Fibroblast of skin of left quadriceps (primary cell): ENCODE measurements around the gene KLHL25.

Experiments used
- DNase-seq, 2 experiments: peaks; one replicate each; pipeline ENCODE4 v3.0.0-alpha.2; 2013; ENCODE audit warnings: low read depth in 2 of 2

The KLHL25 gene

DNA sequence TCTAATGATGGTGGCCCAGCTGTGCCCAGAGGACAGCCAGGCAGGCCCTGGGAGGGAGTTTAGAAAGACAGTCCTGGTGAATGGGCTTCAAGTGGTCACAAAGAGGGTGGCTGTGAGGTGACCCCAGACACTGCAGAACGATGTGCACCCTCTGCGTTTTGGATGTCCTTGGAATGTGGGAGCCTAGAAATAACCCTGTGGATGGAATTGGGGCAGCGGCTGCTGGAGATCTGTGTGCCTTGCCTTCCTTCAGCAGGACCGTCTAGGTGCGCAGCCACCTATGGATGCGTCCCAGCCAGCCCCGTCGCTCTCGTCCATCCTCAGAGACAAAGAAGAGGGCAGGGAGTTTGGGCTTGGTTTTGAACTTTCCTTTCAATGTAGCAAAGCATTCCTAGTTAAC is 46.5 kb downstream of the KLHL25 start:
- DNase-seq: no peak

DNA sequence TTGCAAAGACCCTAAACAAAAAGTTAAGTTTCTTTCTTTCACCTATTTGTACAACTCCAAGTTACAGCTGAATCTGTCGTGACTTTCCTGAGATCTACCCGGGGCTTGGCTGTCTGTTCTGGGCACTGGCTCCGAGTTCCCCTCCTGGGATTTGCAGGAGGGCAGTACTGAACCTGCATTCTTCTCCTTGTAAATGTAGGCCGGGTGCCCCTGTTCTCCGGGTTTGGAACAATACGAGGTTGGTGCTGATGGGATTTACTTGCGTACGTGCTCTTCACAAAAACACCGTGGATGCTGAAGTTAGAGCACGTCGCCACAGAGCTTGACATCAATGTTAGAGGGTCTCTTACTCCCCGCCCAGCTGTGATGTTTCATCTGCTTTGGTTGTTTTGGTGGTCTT is 48.1 kb downstream of the KLHL25 start:
- no peak for DNase-seq

DNA sequence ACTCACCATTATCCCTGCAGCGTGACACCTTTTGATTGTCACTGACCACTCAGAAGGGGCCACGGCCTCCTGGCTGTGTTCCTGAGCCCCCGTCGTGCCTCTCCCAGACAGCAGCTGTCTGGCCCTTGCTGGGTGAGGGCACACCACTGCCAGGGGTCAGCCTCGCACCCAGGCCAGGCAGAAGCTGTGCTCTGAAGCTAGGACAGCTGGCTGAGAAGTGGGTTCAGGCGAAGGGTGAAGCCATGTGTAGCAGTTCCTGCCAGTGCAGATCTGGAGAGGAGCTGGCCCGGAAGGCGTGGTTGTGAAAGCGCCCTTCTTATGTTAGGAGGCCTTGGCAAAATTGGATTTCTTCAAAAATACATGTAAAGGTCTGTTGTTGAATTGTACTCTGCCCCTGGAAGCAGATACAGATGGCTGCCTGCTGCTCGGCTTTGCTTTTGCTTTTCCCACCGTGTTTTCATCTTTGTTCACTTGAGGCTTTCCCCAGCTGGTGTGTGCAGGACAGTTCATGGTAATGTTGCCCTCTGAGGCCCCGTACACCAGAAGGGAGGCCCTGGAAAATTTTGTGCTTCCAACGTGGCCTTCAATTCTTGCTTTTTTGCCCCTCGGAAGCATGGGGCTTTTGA is 49.1 kb downstream of the KLHL25 start:
- DNase-seq: no peak

DNA sequence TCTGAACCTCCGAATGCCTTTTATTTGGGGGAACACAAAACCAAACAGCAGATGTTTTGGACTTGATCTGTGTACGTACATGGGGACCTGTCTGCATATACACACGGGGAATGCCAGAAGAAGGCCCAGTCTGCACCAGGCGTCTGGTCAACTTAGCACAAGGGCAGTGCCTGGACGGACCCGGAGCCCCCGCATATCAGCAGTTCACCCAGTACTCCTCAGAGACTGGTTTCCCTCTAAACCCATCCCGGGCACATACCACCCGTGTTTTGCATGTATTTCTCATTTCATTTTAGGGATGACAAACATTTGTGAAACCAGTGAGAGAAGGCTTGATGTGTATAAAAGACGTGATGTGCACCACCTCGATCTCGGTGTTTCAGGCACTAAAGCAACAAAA is 49.7 kb downstream of the KLHL25 start:
- no peak for DNase-seq

DNA sequence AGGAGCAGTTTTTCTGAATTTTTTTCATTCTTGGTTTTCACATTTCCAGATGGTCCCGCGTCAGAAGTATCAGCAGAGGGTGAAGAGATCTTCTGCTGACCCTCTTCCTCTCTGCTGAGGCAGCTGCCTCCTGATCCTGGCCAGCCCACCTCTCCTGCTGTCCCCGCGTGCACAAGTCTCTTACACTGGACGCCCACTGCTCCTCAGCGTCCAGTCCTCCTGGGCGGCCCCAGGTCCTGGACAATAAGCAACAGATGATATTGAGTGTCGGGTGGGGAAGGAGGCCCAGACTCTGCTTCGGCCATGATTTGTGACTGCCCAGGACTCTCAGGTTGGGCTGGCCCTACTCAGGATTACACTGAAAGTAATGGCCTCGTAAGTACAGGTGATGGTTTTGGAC is 50.1 kb downstream of the KLHL25 start:
- no peak for DNase-seq

DNA sequence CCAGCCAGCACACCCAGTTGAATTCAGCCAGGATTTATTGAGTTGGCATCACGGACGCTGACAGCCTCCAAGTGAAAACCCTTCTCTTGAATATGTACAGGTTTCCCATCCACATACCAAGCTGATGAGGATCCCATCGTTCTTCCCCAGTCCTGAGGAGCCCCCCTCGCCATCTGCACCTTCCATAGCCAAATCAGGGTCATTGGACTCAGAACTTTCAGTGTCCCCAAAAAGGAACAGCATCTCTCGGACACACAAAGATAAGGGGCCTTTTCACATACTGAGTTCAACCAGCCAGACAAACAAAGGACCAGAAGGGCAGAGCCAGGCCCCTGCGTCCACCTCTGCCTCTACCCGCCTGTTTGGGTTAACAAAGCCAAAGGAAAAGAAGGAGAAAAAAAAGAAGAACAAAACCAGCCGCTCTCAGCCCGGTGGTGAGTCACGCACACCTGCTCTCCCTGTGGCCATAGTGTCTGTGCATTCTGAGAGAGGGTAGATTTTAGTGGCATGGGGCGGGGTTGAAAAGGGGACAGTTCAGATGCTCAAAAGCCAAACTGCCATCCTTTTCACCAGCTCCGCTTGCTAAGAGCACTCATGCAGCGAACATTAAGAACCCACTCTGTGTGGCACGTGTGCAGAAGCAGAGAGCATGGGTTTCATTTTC is 51.2 kb downstream of the KLHL25 start:
- no peak for DNase-seq

DNA sequence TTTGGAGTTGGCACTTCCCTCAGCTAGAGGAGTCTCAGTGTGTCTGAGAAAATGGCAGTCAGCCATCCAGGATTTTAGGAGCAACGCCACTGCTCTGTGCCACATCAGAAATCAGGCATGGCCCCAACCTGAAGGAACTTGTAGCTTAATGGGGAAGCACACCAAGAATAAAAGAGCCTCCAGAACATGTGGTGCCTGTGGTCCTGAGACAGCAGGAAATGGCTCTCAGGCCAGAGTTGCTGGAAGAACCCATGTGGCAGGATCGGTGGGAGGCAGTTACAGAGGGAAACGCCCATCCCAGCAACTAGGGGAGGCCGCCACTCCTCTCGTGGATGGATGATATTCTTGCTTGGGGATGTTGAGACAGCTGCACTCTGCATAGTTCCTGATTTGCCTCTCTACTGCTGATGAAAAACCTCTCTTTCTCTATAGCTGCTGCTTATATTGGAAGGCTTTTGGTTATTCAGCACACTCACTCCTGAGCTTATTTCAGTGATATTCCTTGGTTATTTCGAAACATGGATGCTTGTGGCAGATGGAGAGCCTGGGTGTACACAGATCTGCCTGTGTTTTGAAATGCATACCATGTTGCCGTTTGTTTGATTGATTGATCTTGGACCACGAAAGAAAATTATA is 52.4 kb downstream of the KLHL25 start:
- DNase-seq: peak; percentile 52 to 54

DNA sequence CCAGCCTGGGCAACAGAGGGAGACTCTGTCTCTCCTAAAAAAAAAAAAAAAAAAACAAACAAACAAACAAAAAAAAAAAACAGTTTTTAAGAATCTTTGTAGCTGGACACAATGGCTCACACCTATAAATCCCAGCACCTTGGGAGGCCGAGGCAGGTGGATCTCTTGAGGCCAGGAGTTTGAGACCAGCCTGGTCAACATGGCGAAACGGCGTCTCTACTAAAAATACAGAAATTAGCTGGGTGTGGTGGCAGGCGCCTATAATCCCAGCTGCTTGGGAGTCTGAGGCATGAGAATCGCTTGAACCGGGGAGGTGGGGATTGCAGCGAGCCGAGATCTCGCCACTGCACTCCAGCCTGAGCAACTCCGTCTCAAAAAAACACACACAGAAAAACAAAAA is 53.1 kb downstream of the KLHL25 start:
- no peak for DNase-seq

DNA sequence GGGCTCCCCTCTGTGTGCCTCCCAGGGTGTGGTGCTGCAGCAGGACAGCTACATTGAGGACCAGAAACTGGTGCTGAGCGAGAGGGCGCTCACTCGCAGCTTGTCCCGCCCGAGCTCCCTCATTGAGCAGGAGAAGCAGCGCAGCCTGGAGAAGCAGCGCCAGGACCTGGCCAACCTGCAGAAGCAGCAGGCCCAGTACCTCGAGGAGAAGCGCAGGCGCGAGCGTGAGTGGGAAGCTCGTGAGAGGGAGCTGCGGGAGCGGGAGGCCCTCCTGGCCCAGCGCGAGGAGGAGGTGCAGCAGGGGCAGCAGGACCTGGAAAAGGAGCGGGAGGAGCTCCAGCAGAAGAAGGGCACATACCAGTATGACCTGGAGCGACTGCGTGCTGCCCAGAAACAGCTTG is 53.7 kb downstream of the KLHL25 start:
- DNase-seq: no peak

DNA sequence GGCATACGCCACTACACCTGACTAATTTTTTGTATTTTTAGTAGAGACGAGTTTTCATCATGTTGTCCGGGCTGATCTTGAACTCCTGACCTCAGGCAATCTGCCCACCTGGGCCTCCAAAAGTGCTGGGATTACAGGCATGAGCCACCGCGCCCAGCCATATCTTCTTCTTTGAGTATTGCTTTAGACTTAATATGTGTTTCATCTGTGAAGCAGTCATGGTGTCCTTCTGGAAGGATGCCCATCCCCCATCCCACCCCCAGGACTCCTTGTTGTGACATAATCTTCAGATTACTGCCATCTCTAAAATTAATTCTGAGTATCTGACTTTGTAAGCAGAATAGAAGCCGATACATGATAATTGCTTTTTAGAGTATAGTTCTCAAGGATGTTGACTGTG is 57.7 kb downstream of the KLHL25 start:
- DNase-seq: no peak

DNA sequence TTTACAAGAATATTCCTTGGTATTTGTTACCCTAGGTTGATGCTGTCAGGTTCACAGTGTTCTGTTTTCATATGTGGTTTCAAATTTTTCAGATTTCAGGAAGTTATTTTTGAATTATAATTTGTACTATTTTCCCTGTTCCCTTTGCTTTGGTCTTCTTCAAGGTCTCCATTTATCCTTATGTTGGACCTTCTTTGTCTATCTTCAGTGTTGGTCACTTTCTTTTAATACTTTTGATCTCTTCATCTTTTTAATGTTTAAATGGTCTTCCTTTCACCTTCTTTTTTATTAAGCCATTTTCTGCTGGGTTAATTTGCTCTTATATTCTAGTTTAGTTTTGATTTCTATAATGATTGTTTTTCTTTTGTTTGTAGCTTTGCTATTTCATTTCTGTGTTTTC is 61.3 kb downstream of the KLHL25 start:
- DNase-seq: no peak

DNA sequence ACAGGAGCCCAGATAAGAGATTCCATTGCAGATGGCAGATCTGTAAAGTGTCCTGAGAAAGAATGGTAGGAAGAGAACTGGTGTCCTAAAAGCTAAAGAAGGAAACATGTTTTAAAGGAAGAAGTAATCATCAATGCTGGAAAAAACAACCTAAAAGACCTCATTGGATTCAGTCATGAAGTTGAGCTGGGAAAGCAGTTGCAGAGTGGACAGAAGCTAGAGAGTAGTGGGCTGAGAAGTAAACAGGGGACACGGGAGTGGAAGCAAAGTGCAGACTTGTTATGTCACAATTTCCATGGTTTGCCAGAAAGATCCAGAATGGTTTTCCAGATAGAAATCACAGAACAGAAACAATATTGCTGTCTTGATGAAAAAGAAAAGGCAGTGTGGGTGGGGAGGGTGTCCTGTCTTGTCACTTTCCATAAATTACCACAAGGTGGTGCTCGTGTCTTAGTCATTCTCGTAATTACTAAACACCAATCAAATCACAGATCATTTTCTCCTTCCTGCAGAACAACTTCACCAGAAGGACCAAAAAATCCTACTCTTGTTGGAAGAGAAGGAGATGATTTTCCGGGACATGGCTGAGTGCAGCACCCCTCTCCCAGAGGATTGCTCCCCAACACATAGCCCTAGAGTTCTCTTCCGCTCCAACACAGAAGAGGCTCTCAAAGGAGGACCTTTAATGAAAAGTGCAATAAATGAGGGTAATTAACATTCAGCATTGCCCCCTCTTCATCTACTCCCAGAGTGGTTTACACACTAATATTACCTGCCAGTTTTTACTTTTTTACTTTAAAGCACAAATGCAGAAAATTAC is 64.5 kb downstream of the KLHL25 start:
- DNase-seq: peak; percentile 31 to 34

DNA sequence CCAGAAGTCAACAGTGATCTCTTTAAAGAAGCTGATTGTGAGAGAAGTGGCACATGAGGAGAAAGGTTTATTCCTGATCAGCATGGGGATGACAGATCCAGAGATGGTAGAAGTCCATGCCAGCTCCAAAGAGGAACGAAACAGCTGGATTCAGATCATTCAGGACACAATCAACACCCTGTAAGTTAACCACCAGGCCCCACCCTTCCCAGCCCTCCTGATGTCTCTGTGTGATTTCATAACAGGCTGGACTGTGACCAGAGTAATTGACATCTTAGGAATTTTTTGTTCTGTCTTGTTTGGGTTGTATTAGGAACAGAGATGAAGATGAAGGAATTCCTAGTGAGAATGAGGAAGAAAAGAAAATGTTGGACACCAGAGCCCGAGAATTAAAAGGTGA is 67.7 kb downstream of the KLHL25 start:
- DNase-seq: no peak

DNA sequence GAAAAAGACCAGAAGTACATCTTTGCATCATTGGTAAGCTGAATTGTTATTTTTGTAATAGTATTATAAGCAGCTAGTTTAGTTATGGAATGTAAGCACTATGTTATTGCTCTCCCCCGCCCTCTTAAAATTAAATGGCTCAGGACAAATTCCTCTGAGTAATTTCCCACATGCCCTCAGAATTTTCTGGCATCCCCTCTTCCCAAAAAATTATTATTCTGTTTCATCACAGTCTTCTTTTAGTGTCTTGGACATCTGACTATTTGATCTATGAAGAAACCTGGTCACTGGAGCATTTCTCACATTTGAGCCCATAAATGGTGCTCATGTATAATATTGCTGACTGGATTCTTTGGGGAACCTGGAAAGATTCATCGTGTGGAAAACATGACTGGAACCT is 68.3 kb downstream of the KLHL25 start:
- DNase-seq: no peak

DNA sequence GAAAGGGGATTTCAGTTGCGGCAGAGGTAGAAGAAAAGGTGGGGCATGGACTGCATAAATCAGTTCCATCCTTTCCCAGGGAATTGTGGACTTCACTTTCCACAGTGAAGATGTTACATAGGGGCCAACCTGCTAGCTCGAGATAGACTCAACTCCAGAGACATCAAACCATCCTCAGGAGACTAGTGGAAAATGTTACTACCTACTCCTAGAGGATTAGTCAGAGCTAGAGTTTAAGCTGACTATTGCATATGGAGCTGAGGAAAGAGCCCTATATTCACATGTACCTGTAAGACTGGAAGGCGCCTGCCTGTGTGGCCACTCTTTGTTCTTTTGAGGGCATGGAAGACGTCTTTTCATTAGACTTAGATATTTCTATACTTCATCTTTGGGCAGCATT is 69.2 kb downstream of the KLHL25 start:
- DNase-seq: no peak

DNA sequence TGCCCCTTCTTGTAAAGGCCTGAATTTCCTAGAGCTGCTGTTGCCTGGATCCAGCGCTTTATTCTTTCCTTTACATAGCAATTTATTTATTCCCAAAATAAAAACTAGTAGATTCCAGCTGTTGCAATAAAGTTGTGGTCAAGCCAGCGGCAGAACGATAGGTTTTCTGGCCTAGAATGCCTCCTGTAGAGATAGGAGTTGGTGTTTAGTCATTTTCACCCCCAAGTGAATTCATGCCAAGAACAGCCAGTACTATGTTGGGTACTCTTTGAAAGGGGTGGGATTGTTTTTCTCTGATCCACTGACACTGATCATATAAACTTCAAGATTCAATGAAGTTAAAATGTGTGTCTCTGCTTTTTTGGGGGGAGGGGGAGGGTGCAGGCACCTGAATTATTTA is 69.7 kb downstream of the KLHL25 start:
- no peak for DNase-seq

DNA sequence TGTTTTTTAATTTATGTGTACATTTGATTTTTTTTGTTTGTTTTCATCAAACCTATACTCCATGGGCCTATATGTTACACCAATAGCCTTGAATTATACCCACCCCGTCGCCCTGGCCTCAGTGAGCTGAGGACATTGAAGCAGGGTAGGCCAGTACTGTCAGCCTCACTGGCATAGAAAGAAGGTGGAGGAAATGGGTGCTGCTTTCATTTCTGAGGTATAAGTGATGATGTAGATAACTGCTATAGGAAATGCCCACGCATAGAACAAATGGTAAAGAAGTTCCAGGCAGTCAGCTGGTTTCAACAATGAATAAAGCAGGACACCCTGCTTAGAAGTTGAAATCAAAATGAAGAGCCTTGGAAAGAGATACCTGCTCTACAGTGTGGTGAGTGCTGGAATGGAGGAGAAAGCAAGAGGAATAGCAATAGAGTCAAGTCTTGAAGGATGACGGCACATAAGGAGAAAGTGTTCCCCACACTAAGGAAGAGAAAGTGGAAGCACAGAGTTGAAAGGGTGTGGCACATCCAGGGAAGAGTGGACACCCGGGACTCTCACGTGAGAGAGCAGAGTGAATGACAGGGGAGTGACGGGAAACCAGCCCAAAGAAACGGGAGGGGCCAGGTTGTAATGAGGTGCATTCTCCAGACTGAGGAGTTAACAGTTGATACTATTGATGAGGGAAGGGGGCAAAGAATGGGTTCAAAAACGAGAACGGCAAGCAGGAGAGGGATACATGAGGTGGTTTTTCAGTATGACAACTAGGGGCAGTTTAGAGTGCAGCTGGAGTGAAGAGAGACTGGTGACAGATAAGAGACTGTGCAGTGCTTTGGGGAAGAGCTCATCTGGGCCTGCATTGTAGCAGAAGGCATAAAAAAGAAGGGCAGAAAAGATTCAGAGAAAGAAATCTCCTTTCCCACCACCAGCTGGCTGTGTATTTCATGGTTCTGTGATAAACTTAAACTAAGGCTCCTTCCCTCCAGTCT is 70.5 kb downstream of the KLHL25 start:
- DNase-seq: no peak

DNA sequence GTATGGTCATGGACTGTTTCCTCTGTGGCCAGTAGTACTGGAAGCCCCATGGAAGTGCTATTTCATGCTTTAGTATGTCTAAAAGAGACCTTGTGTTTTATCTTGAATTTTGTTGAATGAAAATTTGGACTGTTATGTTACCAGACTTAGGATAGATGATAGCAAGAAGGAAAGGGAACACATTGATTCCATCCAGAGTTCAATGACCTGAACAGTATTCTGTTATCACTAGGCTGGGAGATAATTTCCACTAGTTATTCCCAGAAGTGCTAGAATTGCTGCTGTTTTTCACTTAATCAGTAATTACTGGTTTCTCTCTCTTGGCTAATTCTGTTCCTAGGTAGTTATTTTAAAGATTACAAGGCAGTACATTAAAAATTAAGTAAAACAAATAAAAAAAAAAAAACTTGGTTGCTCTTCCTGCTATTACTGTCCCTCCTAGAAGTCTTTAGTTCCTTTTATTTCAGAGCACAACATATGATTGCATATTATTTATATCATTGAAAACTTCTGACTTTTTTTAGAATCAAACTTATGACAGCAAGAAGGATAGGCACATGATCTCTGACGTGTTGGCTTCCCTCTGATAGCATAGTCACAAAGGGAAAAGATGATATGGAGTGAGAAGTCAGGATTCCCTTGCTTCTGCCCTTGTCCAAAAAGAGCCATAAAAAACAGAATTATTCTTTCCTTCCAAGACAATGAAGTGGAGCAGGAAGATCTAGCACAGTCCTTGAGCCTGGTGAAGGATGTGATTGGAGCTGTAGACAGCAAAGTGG is 72.2 kb downstream of the KLHL25 start:
- DNase-seq: no peak

DNA sequence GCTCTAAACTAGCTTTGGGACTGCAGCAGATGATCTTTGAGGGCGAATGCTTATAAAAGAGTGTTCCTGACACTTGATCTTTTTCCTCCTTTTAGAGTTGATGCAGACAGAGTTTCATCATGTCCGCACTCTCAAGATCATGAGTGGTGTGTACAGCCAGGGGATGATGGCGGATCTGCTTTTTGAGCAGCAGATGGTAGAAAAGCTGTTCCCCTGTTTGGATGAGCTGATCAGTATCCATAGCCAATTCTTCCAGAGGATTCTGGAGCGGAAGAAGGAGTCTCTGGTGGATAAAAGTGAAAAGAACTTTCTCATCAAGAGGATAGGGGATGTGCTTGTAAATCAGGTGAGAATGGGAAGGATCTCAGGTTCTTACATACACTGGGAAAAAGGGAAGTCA is 75.7 kb downstream of the KLHL25 start:
- DNase-seq: no peak

DNA sequence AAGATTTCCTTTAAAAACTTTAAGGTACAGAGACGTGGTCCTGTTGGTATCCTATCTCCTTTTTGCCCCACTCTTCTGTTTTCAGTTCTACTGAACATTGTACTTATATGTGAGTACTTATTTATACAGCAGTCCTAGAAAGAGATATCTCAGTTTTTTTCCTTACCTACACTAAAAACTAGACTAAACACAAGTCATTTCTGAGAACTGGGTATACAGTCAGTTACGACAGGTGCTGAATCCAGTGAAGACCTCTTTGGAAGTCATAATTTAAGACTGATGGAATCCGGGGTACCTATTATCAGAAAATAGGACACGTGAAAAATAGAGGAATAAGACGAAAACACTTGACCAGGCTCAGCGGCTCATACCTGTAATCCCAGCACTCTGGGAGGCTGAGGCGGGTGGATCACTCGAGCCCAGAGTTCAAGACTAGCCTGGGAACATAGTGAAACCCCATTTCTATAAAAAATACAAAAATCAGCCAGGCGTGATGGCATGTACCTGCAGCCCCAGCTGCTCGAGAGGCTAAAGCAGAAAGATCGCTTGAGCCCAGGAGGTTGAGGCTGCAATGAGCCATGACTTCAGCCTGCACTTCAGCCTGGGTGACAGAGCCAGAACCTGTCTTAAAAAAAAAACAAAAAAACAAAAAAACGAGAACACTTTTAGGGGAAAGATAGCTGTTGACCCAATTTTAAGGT is 76.3 kb downstream of the KLHL25 start:
- no peak for DNase-seq
